Ishikawa (cell line): ENCODE data around the gene TNRC6C.

Source experiments
- CEBPB ChIP-seq: IDR thresholded peaks from 2 replicates; pipeline ENCODE4 v1.6.1; 2012
- CREB1 ChIP-seq: IDR thresholded peaks from 2 replicates; pipeline ENCODE4 v1.6.1; 2012; ENCODE audit warnings: low read depth
- EGR1 ChIP-seq: IDR thresholded peaks from 2 replicates; pipeline ENCODE4 v1.6.1; 2012
- EP300 ChIP-seq: IDR thresholded peaks from 2 replicates; pipeline ENCODE4 v1.6.1; 2012; ENCODE audit warnings: borderline replicate concordance
- FOXM1 ChIP-seq: IDR thresholded peaks from 2 replicates; pipeline ENCODE4 v1.6.1; 2012; ENCODE audit warnings: low read depth, borderline replicate concordance
- NFIC ChIP-seq: IDR thresholded peaks from 2 replicates; pipeline ENCODE4 v1.6.1; 2012
- RAD21 ChIP-seq: IDR thresholded peaks from 2 replicates; pipeline ENCODE4 v1.6.1; 2012; ENCODE audit warnings: low read depth
- TAF1 ChIP-seq: IDR thresholded peaks from 2 replicates; pipeline ENCODE4 v1.6.1; 2012; ENCODE audit warnings: low read depth, mild to moderate bottlenecking
- TCF12 ChIP-seq: IDR thresholded peaks from 2 replicates; pipeline ENCODE4 v1.6.1; 2012; ENCODE audit warnings: low read depth
- TEAD4 ChIP-seq: IDR thresholded peaks from 2 replicates; pipeline ENCODE4 v1.6.1; 2012
- YY1 ChIP-seq: IDR thresholded peaks from 2 replicates; pipeline ENCODE4 v1.6.1; 2012; ENCODE audit warnings: low read depth
- ZBTB7A ChIP-seq: IDR thresholded peaks from 2 replicates; pipeline ENCODE4 v1.6.1; 2012; ENCODE audit warnings: low read depth
- TF ChIP-seq, protein P1 (sequence below): IDR thresholded peaks from 2 replicates; pipeline ENCODE4 v1.6.1; 2012
- TF ChIP-seq, protein P2 (sequence below): IDR thresholded peaks from 2 replicates; pipeline ENCODE4 v1.6.1; 2012; ENCODE audit warnings: low read depth, mild to moderate bottlenecking
- TF ChIP-seq, protein P3 (sequence below): IDR thresholded peaks from 2 replicates; pipeline ENCODE4 v1.6.1; 2012

The TNRC6C gene

DNA sequence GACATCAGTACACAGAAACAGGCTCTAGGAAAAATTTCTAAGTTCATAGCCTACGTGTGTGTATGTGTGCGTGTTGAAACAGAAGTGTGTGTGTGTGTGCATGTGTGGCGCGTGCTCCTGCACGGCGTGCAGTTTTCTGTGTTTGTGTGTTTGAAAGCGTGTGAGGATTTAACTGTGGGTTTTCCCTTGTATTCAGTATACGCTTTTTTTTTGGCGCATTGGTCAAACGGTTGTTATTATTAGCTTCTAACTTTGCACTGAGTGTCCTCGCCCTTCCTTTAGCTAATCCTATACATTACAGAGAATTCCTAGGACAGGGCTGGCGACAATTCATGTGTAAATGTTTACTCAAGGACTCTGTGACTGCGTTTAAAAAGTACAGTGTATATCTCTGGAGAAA, 147.0 kb downstream of the TNRC6C start:
- TF ChIP-seq RAD21 (no peak), TAF1 (no peak), TCF12 (no peak), EP300 (no peak), EGR1 (no peak), NFIC (no peak), YY1 (no peak), TEAD4 (no peak), ZBTB7A (no peak), CREB1 (no peak), CEBPB (no peak), FOXM1 (no peak)
- TF ChIP-seq, protein P1, sequence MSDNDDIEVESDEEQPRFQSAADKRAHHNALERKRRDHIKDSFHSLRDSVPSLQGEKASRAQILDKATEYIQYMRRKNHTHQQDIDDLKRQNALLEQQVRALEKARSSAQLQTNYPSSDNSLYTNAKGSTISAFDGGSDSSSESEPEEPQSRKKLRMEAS: no peak
- TF ChIP-seq, protein P2, sequence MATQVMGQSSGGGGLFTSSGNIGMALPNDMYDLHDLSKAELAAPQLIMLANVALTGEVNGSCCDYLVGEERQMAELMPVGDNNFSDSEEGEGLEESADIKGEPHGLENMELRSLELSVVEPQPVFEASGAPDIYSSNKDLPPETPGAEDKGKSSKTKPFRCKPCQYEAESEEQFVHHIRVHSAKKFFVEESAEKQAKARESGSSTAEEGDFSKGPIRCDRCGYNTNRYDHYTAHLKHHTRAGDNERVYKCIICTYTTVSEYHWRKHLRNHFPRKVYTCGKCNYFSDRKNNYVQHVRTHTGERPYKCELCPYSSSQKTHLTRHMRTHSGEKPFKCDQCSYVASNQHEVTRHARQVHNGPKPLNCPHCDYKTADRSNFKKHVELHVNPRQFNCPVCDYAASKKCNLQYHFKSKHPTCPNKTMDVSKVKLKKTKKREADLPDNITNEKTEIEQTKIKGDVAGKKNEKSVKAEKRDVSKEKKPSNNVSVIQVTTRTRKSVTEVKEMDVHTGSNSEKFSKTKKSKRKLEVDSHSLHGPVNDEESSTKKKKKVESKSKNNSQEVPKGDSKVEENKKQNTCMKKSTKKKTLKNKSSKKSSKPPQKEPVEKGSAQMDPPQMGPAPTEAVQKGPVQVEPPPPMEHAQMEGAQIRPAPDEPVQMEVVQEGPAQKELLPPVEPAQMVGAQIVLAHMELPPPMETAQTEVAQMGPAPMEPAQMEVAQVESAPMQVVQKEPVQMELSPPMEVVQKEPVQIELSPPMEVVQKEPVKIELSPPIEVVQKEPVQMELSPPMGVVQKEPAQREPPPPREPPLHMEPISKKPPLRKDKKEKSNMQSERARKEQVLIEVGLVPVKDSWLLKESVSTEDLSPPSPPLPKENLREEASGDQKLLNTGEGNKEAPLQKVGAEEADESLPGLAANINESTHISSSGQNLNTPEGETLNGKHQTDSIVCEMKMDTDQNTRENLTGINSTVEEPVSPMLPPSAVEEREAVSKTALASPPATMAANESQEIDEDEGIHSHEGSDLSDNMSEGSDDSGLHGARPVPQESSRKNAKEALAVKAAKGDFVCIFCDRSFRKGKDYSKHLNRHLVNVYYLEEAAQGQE: no peak
- TF ChIP-seq, protein P3, sequence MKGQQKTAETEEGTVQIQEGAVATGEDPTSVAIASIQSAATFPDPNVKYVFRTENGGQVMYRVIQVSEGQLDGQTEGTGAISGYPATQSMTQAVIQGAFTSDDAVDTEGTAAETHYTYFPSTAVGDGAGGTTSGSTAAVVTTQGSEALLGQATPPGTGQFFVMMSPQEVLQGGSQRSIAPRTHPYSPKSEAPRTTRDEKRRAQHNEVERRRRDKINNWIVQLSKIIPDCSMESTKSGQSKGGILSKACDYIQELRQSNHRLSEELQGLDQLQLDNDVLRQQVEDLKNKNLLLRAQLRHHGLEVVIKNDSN: no peak

DNA sequence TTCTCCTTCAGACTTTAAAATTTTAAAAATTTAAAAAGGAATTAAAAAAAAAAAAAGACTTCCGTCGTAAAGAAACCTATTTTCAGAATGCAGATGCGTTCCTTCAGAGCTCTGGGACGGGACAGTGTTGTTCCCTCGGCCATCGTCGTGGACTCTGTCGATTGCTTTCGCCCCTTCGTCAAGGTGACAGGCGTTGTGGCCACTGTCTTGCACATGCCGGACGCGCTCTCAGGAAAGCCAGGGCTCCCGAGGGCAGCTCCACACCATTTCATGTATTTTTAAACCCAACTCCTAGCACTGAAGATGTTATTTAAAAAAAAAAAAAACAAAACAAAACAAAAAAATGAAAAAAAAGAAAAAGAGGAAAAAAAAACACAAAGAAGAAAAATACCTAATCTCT, 147.7 kb downstream of the TNRC6C start:
- TF ChIP-seq NFIC (no peak), TAF1 (no peak), EP300 (no peak), CEBPB (no peak)
- TF ChIP-seq, protein P3: no peak

DNA sequence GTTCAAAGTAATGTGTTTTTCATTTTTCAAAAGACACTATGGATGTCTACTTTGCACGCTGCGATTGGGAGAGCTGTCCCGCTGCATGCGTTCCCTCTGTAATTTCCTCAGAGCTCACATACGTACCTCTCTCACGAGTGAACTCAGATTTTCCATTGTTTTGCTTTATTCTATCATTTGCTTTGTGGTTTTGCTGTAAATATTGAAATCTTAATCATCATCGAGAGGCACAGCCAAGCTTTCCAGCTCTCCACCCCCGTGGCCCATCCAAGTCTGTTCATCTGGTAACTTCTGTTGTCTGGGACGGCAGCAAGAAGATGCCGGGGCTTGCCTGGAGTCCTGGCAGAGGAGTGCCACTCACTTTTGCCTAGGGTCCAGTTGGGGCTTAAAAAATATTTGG, 149.0 kb downstream of the TNRC6C start:
- TF ChIP-seq, protein P1: no peak
- no peak for TF ChIP-seq YY1

DNA sequence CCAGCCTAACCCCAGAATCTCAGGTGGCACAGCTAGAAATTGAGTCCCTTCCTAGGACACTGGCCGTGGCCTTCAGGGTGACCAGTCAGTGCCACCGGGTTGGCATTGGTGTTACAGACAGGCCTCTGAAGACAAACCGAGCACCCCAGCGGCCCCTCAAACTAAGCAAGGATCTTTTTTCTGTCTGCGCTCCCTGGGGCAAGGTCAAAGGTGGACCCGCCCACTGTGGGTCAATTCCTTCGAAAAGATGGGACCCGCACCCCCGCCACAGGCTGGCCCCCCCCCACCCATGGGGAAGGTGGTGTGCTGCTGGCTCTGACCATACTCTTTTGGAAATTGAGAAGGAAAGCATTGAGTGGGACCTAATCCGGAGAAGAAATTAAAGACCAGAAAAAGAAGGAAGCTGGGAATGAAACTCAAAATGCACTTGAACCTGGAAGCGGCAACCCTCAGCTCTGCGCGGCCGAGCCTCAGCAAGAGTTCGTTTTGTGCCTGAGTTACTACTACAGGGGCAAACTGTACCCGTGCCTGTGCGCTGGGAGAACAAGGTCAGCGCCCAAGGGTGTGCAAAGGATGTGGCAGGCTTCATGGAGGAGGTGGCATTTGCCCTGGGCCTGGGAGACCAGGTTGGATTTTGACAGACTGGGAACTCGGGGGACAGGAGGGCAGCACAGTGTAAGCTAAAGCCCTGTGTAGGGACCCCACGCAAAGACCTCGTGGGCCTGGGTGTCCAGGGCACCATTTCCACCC, 149.6 kb downstream of the TNRC6C start:
- no peak for TF ChIP-seq YY1
- TF ChIP-seq EGR1: no peak
- no peak for TF ChIP-seq EP300
- no peak for TF ChIP-seq FOXM1
- no peak for TF ChIP-seq RAD21
- TF ChIP-seq, protein P2: no peak
- TF ChIP-seq CEBPB: no peak
- TF ChIP-seq, protein P3: no peak
- TF ChIP-seq, protein P1: no peak
- TF ChIP-seq TCF12: no peak
- TF ChIP-seq CREB1: no peak
- TF ChIP-seq TEAD4: no peak
- no peak for TF ChIP-seq TAF1
- TF ChIP-seq ZBTB7A: no peak

DNA sequence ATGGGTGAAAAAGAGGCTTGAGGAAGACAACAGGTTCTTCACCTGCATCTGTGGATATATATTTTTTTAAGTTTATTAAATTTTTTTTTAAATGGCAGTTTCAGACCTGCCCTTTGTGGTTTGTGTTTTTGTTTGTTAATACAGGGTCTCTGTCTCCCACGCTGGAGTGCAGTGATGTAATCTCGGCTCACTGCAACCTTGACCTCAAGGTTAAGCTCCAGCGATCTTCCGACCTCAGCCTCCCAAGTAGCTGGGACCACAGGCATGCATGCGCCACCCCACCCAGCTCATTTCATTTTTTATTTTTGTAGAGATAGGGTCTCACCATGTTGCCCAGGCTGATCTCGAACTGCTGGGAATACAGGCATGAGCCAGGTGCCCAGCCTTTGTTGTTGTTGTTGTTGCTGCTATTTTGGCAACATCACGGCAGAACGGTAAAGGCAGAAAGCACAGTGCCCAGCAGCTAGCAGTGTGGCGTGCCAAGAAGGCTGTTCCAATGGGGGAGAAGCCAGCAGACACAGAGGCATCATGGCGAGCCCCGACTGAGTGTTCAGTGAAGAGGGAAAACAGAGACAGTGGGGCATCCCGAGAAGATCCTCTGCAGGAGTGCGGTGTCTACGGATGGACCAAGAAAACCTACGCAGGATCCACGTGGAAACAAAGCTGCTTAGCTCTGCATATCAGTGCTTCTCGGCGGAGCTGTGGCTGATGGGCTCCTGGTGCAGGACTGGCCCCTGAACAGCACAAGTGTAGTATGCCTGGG, 150.4 kb downstream of the TNRC6C start:
- TF ChIP-seq, protein P1: no peak
- TF ChIP-seq, protein P3: no peak
- TF ChIP-seq YY1 (no peak), TCF12 (no peak), EGR1 (no peak), ZBTB7A (no peak), TEAD4 (no peak), CEBPB (no peak)
